H1 (cell line): ENCODE measurements around the gene RICTOR. TPM values are rescaled to one million over a fixed set of nuclear protein-coding genes. Genes with fewer than 3 reads are reported as not detected.

Source experiments
- CTCF ChIA-PET: fragments of 300-600 bp; sonication (Branson Sonifier 250); formaldehyde crosslinking; loops from one replicate; lab custom pipeline; 2021; ENCODE audit not compliant: partially characterized antibody; lab: Charles Lee
- POLR2A ChIA-PET: fragments of 300-600 bp; sonication (Branson Sonifier 250); formaldehyde crosslinking; loops from one replicate; lab custom pipeline; 2021; ENCODE audit warnings: inconsistent platforms; ENCODE audit not compliant: partially characterized antibody; lab: Charles Lee
- DNase-seq, 2 experiments: peaks; one replicate each; pipeline versions ENCODE4 v3.0.0 to v3.0.0-alpha.2; 2010 to 2022; ENCODE audit warnings: low spot score in 2 of 2, low read depth in 1 of 2, mixed read lengths in 1 of 2
- FAIRE-seq: peaks from 2 replicates; lab custom pipeline; 2011; peaks lifted over from hg19 to GRCh38; lab: Jason Lieb, UNC
- H2AFZ ChIP-seq: 2 replicates; pipeline ENCODE4 v1.8.1; 2012; ENCODE audit warnings: low read length, inconsistent platforms
- H2AK5ac ChIP-seq: 2 replicates; pipeline ENCODE4 v1.6.1; 2013; ENCODE audit warnings: low read depth, low read length
- H2BK120ac ChIP-seq: replicated peaks from 2 replicates; pipeline ENCODE3; 2013; ENCODE audit warnings: low read depth, low read length, inconsistent platforms
- H2BK12ac ChIP-seq: 2 replicates; pipeline ENCODE4 v1.6.1; 2013; ENCODE audit warnings: low read depth, low read length
- H2BK15ac ChIP-seq: 2 replicates; pipeline ENCODE4 v1.6.1; 2013; ENCODE audit warnings: low read length
- H2BK20ac ChIP-seq: 2 replicates; pipeline ENCODE4 v1.6.1; 2013; ENCODE audit warnings: low read length
- H2BK5ac ChIP-seq: 2 replicates; pipeline ENCODE4 v1.6.1; 2013; ENCODE audit warnings: low read depth, low read length
- H3K14ac ChIP-seq: 2 replicates; pipeline ENCODE4 v1.6.1; 2013; ENCODE audit warnings: inconsistent platforms; ENCODE audit not compliant: insufficient read length
- H3K18ac ChIP-seq: 2 replicates; pipeline ENCODE4 v1.6.1; 2013; ENCODE audit warnings: low read length; ENCODE audit errors: extremely low read depth
- H3K23ac ChIP-seq: 2 replicates; pipeline ENCODE4 v1.6.1; 2013; ENCODE audit warnings: inconsistent platforms; ENCODE audit not compliant: insufficient read length
- H3K23me2 ChIP-seq: 2 replicates; pipeline ENCODE4 v1.6.1; 2013; ENCODE audit warnings: low read depth, low read length
- H3K27ac ChIP-seq: 2 replicates; pipeline ENCODE4 v1.6.1; 2011; ENCODE audit warnings: low read depth, low read length, inconsistent platforms
- H3K27me3 ChIP-seq, 4 experiments: replicated peaks in 1 of 4; 1 replicate in 1 of 4; 2 replicates in 3 of 4; pipeline versions ENCODE4 v1.6.1 to v1.8.1; 2011 to 2013; ENCODE audit warnings: low read length in 3 of 4, mild to moderate bottlenecking in 3 of 4, inconsistent platforms in 2 of 4, mixed read lengths in 2 of 4, moderate library complexity in 1 of 4; ENCODE audit not compliant: control insufficient read depth in 3 of 4, insufficient read depth in 3 of 4; ENCODE audit errors: extremely low read depth in 1 of 4
- H3K36me3 ChIP-seq, 4 experiments: 2 replicates each; pipeline versions ENCODE4 v1.6.1 to v1.8.1; 2011 to 2013; ENCODE audit warnings: mild to moderate bottlenecking in 4 of 4, low read length in 3 of 4, moderate library complexity in 2 of 4, control low read depth in 1 of 4, inconsistent platforms in 1 of 4; ENCODE audit not compliant: insufficient read depth in 4 of 4, control insufficient read depth in 2 of 4
- H3K4ac ChIP-seq: replicated peaks from 2 replicates; pipeline ENCODE3; 2013; ENCODE audit warnings: low read length, low read depth, mixed read lengths, inconsistent platforms; ENCODE audit not compliant: insufficient read length
- H3K4me1 ChIP-seq, 4 experiments: replicated peaks in 1 of 4; 1 replicate in 1 of 4; 2 replicates in 3 of 4; pipeline versions ENCODE4 v1.6.1 to v1.8.1; 2011 to 2013; ENCODE audit warnings: low read length in 3 of 4, inconsistent platforms in 2 of 4, mixed read lengths in 1 of 4; ENCODE audit not compliant: insufficient read depth in 4 of 4, control insufficient read depth in 3 of 4
- H3K4me2 ChIP-seq, 2 experiments: 2 replicates each; pipeline versions ENCODE4 v1.6.1 to v1.8.1; 2011 to 2013; ENCODE audit warnings: low read depth in 2 of 2, low read length in 2 of 2, control low read depth in 1 of 2, inconsistent platforms in 1 of 2, mild to moderate bottlenecking in 1 of 2; ENCODE audit not compliant: insufficient read depth in 1 of 2
- H3K4me3 ChIP-seq, 4 experiments: fragments of 200-600, 300-600 bp in 1 of 4; sonication (generic), shearing (Covaris generic), sonication (Bioruptor Twin) in 1 of 4; 2 replicates each; pipeline versions ENCODE4 v1.5.1 to v1.8.1; 2011 to 2016; ENCODE audit warnings: low read length in 4 of 4, low read depth in 3 of 4, control low read depth in 2 of 4, inconsistent platforms in 2 of 4, mild to moderate bottlenecking in 2 of 4, mixed read lengths in 1 of 4, moderate library complexity in 1 of 4; ENCODE audit not compliant: insufficient read depth in 2 of 4; ENCODE audit errors: extremely low read depth in 1 of 4
- H3K56ac ChIP-seq: replicated peaks from 2 replicates; pipeline ENCODE3; 2013; ENCODE audit warnings: low read depth, mild to moderate bottlenecking, mixed read lengths, low read length, inconsistent platforms; ENCODE audit not compliant: insufficient read length
- H3K79me1 ChIP-seq: 2 replicates; pipeline ENCODE4 v1.6.1; 2013; ENCODE audit warnings: low read depth, low read length, control low read depth
- H3K79me2 ChIP-seq, 2 experiments: 2 replicates each; pipeline versions ENCODE4 v1.6.1 to v1.8.1; 2012 to 2013; ENCODE audit warnings: low read length in 2 of 2, mild to moderate bottlenecking in 2 of 2, inconsistent platforms in 1 of 2; ENCODE audit not compliant: insufficient read depth in 2 of 2, control insufficient read depth in 1 of 2
- H3K9ac ChIP-seq, 4 experiments: replicated peaks in 1 of 4; 1 replicate in 1 of 4; 2 replicates in 3 of 4; pipeline versions ENCODE4 v1.6.1 to v1.8.1; 2011 to 2013; ENCODE audit warnings: low read depth in 3 of 4, low read length in 3 of 4, control low read depth in 2 of 4, mild to moderate bottlenecking in 2 of 4, moderate library complexity in 2 of 4, inconsistent platforms in 1 of 4; ENCODE audit errors: extremely low read depth in 1 of 4
- H3K9me3 ChIP-seq, 2 experiments: 2 replicates each; pipeline versions ENCODE4 v1.6.1 to v1.8.1; 2012 to 2013; ENCODE audit warnings: mild to moderate bottlenecking in 2 of 2, moderate library complexity in 2 of 2, control low read depth in 1 of 2, inconsistent platforms in 1 of 2, low read depth in 1 of 2, low read length in 1 of 2, mixed read lengths in 1 of 2; ENCODE audit not compliant: insufficient read depth in 2 of 2
- H4K20me1 ChIP-seq, 2 experiments: replicated peaks in 1 of 2; 2 replicates each; pipeline versions ENCODE3 to v1.8.1; 2011 to 2013; ENCODE audit warnings: inconsistent platforms in 2 of 2, low read length in 2 of 2, mild to moderate bottlenecking in 1 of 2; ENCODE audit not compliant: insufficient read depth in 2 of 2, control insufficient read depth in 1 of 2
- H4K5ac ChIP-seq: 2 replicates; pipeline ENCODE4 v1.6.1; 2013; ENCODE audit warnings: low read length, low read depth, mixed read lengths, inconsistent platforms; ENCODE audit not compliant: insufficient read length
- H4K8ac ChIP-seq: 2 replicates; pipeline ENCODE4 v1.8.0; 2013; ENCODE audit warnings: mild to moderate bottlenecking, moderate library complexity, low read length, inconsistent platforms; ENCODE audit not compliant: insufficient read depth; ENCODE audit errors: extremely low read depth
- H4K91ac ChIP-seq: replicated peaks from 2 replicates; pipeline ENCODE3; 2013; ENCODE audit warnings: low read length, mixed read lengths, inconsistent platforms; ENCODE audit not compliant: insufficient read length
- ATF3 ChIP-seq: IDR thresholded peaks from 2 replicates; pipeline ENCODE4 v1.6.1; 2011; ENCODE audit warnings: low read depth, mild to moderate bottlenecking, low read length; ENCODE audit not compliant: insufficient read depth
- BRCA1 ChIP-seq: IDR thresholded peaks from 2 replicates; pipeline ENCODE4 v1.6.1; 2012; ENCODE audit warnings: low read depth, low read length, improper control_type of control experiment
- GABPA ChIP-seq: IDR thresholded peaks from 2 replicates; pipeline ENCODE4 v1.6.1; 2011; ENCODE audit warnings: mild to moderate bottlenecking, low read length, moderate library complexity, borderline replicate concordance; ENCODE audit not compliant: insufficient read depth
- HDAC2 ChIP-seq, 2 experiments: fragments of 300-600 bp in 1 of 2; sonication (generic) in 1 of 2; IDR thresholded peaks; 2 replicates each; pipeline ENCODE4 v1.6.1; 2011 to 2012; ENCODE audit warnings: low read depth in 2 of 2, low read length in 2 of 2, mild to moderate bottlenecking in 2 of 2, moderate library complexity in 2 of 2, borderline replicate concordance in 1 of 2, inconsistent platforms in 1 of 2
- JUN ChIP-seq: IDR thresholded peaks from 2 replicates; pipeline ENCODE4 v1.6.1; 2011; ENCODE audit warnings: low read depth, mild to moderate bottlenecking, improper control_type of control experiment, low read length
- JUND ChIP-seq: IDR thresholded peaks from 2 replicates; pipeline ENCODE4 v1.6.1; 2011; ENCODE audit warnings: mild to moderate bottlenecking, improper control_type of control experiment, low read length
- NANOG ChIP-seq: IDR thresholded peaks from 2 replicates; pipeline ENCODE4 v1.6.1; 2011; ENCODE audit warnings: low read length, low read depth, mild to moderate bottlenecking, inconsistent platforms; ENCODE audit not compliant: insufficient read depth, poor library complexity, severe bottlenecking
- PHF8 ChIP-seq: fragments of 200-600 bp; sonication (generic); conservative IDR thresholded peaks from 2 replicates; pipeline ENCODE4 v1.7.1; 2012; ENCODE audit warnings: low read depth, mild to moderate bottlenecking, inconsistent platforms, low read length, moderate library complexity
- RBBP5 ChIP-seq: IDR thresholded peaks from 2 replicates; pipeline ENCODE4 v1.7.1; 2012; ENCODE audit warnings: low read depth, mild to moderate bottlenecking, inconsistent platforms, low read length, moderate library complexity, borderline replicate concordance
- RXRA ChIP-seq: IDR thresholded peaks from 2 replicates; pipeline ENCODE4 v1.6.1; 2011; ENCODE audit warnings: low read depth, mild to moderate bottlenecking, low read length, moderate library complexity; ENCODE audit not compliant: insufficient read depth
- TAF7 ChIP-seq: optimal IDR thresholded peaks from 2 replicates; pipeline ENCODE3; 2011; ENCODE audit warnings: low read depth, mild to moderate bottlenecking, inconsistent platforms, low read length, moderate library complexity, borderline replicate concordance
- WGBS, 2 experiments: shearing (Covaris generic) in 1 of 2; methylation state at CpG; one replicate each; pipeline versions ENCODE4 v1.1.6 to v1.1.7; 2013 to 2015; ENCODE audit warnings: low lambda C conversion rate in 2 of 2, mixed read lengths in 2 of 2, inconsistent platforms in 1 of 2, low coverage in 1 of 2, missing lambda C conversion rate in 1 of 2; ENCODE audit not compliant: insufficient replicate concordance in 2 of 2, insufficient coverage in 1 of 2, insufficient read length in 1 of 2; ENCODE audit errors: extremely low coverage in 1 of 2, missing lambda C conversion rate in 1 of 2; 5-methylcytosine and 5-hydroxymethylcytosine counted together
- polyA plus RNA-seq, 7 experiments: library from polyadenylated mRNA; depleted of rRNA in 3 of 7; stranded (reverse) in 5 of 7; unstranded in 2 of 7; fragments of >200 nt in 5 of 7; fragments of 200-250 nt in 2 of 7; gene quantifications; 1 replicate in 5 of 7; 2 replicates in 1 of 7; 4 replicates in 1 of 7; pipeline versions ENCODE4 v1.2.1 to v1.2.3, GENCODE V29; 2011 to 2013; ENCODE audit warnings: missing spikeins in 2 of 7, mixed read lengths in 2 of 7
- total RNA-seq: library from RNA; stranded (reverse); fragmentation: NEBNext Ultra II Directional; extraction: Animal tissue kit (Norgen Biotek cat#: 25700); gene quantifications from 2 replicates; pipeline ENCODE4 v1.2.1, GENCODE V29; 2021

Gene RICTOR
- total and polyA plus RNA-seq, 2 of the 8 experiments (the other 6 are each of a cell fraction or from before 2014, with no cell fraction given), result 4.3 to 26.6 TPM

- POLR2A ChIA-PET, result no interaction called here
- H3K79me2 ChIP-seq, result peaks cover 0 to 59% of the 10 kb centered on the region in 2 experiments; a peak in 2 of 4 replicates
- no peak overlapping the region for H2AK5ac ChIP-seq
- H3K4me2 ChIP-seq, result no peak overlapping the region
- H2BK120ac ChIP-seq, result no peak overlapping the region
- no peak overlapping the region for H3K27ac ChIP-seq
- no peak overlapping the region for H3K56ac ChIP-seq
- no peak overlapping the region for H3K23ac ChIP-seq
- no peaks in the 10 kb centered on the region for H4K20me1 ChIP-seq
- H3K36me3 ChIP-seq, result peaks cover 0 to 6% (median 3%) of the 10 kb centered on the region in 4 experiments; a peak in 2 of 8 replicates
- no peak overlapping the region for H4K8ac ChIP-seq
- DNase-seq (no peak), FAIRE-seq (no peak)
- peaks cover 10 to 28% of the 10 kb centered on the region in 2 experiments; a peak in 3 of 4 replicates for H3K9me3 ChIP-seq
- H3K4me3 ChIP-seq, result no peak overlapping the region
- 86% methylated on average over 1 of the region's 1 CpG; no CpG with 5 or more reads in 1 of the 2 experiments for WGBS, 2 experiments
- no peak overlapping the region for H2BK15ac ChIP-seq
- no peak overlapping the region for H2BK20ac ChIP-seq
- no peak overlapping the region for H2AFZ ChIP-seq
- no peak overlapping the region for H2BK12ac ChIP-seq
- H3K18ac ChIP-seq, result no peak overlapping the region
- H3K4me1 ChIP-seq, result no peaks in the 10 kb centered on the region
- no peaks in the 10 kb centered on the region for H3K27me3 ChIP-seq
- no peak overlapping the region for H3K14ac ChIP-seq
- no peak overlapping the region for H2BK5ac ChIP-seq
- H4K91ac ChIP-seq, result no peak overlapping the region
- CTCF ChIA-PET, result interaction anchor here (1.0 to 1.5 kb wide), 2 partner anchors 9 to 25 kb away, joined by 3 read pairs; no protein-coding TSS in a partner anchor
- no peaks in the 10 kb centered on the region for H3K79me1 ChIP-seq
- H3K9ac ChIP-seq, result no peak overlapping the region
- no peaks in the 10 kb centered on the region for H3K23me2 ChIP-seq
- no peak overlapping the region for H3K4ac ChIP-seq
- no peak overlapping the region for H4K5ac ChIP-seq
- no peak for TF ChIP-seq NANOG
- no peak for TF ChIP-seq HDAC2 (IDR thresholded peaks at IDR 0.05; ENCODE audit: borderline replicate concordance in 1 of 2, low read depth in 2 of 2, low read length in 2 of 2)
- TF ChIP-seq TAF7, result no peak
- no peak for TF ChIP-seq ATF3
- TF ChIP-seq RXRA, result no peak
- TF ChIP-seq GABPA, result no peak
- no peak for TF ChIP-seq RBBP5
- TF ChIP-seq JUN, result no peak
- no peak for TF ChIP-seq BRCA1
- TF ChIP-seq JUND, result no peak
- no peak for TF ChIP-seq PHF8
These were observed 43.2 kb downstream of the RICTOR start for GRCh38 chr5:39031041-39031440.
